Peyer's patch (tissue), 4 donors: ENCODE results near the gene SULT6B1.

Experiments
- CTCF ChIP-seq, 6 experiments: fragments of 450-650 bp in 4 of 6; fragments of 200-600 bp in 2 of 6; sonication (generic) in 1 of 6; IDR thresholded peaks; one replicate each; pipeline ENCODE4 v1.5.1; 2017 to 2019; ENCODE audit warnings: antibody characterized with exemption in 6 of 6, mild to moderate bottlenecking in 3 of 6, moderate library complexity in 1 of 6
- POLR2A ChIP-seq, 2 donors: fragments of 450-650 bp; IDR thresholded peaks; one replicate each; pipeline ENCODE4 v1.5.1; 2017; ENCODE audit warnings: antibody characterized with exemption in 2 of 2, mild to moderate bottlenecking in 2 of 2, moderate library complexity in 2 of 2

- no peak for TF ChIP-seq CTCF (IDR thresholded peaks at IDR 0.05)
- TF ChIP-seq POLR2A (IDR thresholded peaks at IDR 0.05): no peak
Measured at GRCh38 chr2:37142546-37142945, 45.9 kb downstream of the SULT6B1 start.
